Activated naive CD4-positive, alpha-beta T cell (primary cell): ENCODE measurements around the gene CA4.
"Not testable (repeated sequence)": the region's sequence is repeated elsewhere in the genome, so short reads cannot be mapped to it uniquely, and the experiment has no call there.

Experiments
- DNase-seq, 4 experiments: peaks; one replicate each; lab custom pipeline; 2025; lab: John Stamatoyannopoulos, UW

CA4 gene

DNA sequence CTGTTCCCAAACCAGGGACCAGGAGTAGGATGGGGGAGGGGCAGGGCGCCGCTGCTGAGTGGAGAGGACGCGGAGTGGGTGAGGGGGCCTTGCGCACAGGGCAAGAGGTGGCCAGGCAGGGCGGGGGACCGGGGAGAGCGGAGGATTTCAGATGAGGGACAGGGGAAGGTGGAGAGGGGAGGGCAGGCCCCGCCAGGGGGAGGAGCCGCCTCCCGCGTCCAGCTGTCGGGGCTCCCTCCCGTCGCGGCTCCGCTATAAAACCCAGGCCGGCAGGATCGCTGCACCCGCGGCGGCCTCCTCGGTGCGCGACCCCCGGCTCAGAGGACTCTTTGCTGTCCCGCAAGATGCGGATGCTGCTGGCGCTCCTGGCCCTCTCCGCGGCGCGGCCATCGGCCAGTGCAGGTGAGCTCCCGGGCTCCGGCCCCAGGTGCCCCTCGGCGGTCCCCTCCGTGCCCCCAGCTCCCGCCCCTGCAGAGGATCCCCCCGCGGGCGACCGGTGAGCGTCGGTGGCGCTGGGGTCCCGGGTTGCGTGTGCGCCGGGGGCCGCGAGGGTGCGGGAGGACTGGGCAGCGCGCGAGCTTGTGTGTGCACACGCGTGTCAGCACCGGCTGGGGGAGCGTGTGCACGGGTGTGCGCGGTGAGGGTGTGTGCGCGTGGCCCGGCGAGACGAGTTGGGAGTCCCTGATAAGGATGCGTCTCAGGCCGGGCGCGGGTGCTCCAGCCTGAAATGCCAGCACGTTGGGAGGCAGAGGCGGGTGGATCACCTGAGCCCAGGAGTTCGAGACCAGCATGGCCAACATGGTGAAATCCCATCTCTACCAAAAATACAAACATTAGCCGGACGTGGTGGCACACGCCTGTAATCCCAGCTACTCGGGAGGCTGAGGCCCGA is at the start of gene CA4:
Gene CA4 (plus strand): TSS at position 283 of the 892 bp plus-strand sequence. CDS start 62 bp downstream, at position 345.
- no peak for DNase-seq

GRCh38 chr17:60100577-60100976 is 49.2 kb upstream of the CA4 start:
- not testable (repeated sequence) for DNase-seq

DNA sequence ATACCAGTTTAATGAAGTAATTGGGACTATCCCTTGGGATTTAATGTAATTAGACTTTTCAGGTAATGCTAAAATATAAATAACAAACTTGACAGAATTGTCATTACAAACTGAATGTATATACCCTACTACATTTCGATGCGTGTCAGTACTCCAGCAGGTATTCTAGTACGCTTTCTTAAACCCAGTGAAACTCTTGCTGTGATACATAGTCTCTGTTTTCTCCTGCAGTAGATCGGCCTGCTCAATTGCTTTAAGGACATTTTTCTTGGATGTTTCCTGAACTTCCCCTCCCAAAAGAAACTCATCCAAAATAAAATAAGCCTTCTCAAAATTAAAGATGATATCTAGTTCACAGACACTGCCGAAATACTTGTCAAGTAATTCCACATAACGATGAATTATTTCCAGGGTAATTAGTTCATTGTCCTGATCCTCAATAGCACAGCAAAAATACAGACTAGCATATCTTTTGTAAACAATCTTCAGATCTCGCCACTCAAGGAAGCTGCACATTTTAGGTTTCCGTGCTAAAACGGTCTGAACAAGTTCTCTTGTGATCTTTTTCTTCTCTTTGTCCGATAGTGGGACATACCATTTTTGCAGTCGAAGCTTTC is 47.6 kb upstream of the CA4 start:
- DNase-seq, result not testable (repeated sequence)

GRCh38 chr17:60102632-60103096 is 47.1 kb upstream of the CA4 start:
- no peak for DNase-seq

DNA sequence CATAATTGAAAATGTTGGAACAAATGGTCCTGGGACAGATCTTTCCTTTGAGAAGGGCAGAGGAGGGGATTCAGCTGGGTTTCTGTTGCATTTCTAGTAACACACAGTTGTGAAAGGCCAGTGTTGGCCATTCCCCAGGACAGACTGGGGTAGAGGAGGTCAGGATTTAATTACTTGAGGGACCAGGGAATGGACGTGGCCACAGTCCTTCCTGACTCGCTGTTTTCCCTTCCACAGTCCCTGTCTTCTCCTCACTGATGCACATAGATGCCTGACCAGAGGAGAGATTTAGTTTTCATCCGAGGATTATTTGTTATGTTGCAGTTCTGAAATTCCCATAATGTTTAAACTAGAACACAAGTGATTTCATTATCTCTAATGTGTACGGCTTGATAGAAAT is 45.8 kb upstream of the CA4 start:
- no peak for DNase-seq

- DNase-seq, result no peak
Observed at GRCh38 chr17:60106340-60107059, 43.3 kb upstream of the CA4 start.

- no peak for DNase-seq
Observed at GRCh38 chr17:60107526-60108257, 42.1 kb upstream of the CA4 start.

- DNase-seq, result not testable (repeated sequence)
Observed at GRCh38 chr17:60108309-60108708, 41.5 kb upstream of the CA4 start.

GRCh38 chr17:60108712-60109111 is 41.1 kb upstream of the CA4 start:
- no peak for DNase-seq

- no peak for DNase-seq
Observed at GRCh38 chr17:60109161-60109560, 40.6 kb upstream of the CA4 start.

DNA sequence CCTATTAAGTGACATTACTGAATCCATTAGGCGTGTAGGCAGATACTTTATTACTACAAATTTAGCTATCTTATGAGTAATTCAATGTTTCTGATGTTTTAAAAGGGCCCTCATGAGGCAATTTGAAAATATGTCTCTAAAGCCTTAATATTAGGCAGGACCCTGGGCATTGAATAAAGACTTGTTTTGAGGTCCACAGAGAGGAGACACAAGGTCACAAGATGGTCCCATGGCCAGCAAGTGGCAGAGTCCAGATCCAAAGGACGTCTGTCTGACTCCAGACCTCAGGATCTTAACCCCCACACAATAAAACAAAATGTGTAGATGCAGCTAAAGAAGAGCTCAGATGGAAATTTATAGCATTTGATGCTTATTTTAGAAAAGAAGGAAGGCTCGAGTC is 39.2 kb upstream of the CA4 start:
- DNase-seq, result no peak

- DNase-seq, result not testable (repeated sequence)
Observed at GRCh38 chr17:60111661-60112060, 38.1 kb upstream of the CA4 start.

DNA sequence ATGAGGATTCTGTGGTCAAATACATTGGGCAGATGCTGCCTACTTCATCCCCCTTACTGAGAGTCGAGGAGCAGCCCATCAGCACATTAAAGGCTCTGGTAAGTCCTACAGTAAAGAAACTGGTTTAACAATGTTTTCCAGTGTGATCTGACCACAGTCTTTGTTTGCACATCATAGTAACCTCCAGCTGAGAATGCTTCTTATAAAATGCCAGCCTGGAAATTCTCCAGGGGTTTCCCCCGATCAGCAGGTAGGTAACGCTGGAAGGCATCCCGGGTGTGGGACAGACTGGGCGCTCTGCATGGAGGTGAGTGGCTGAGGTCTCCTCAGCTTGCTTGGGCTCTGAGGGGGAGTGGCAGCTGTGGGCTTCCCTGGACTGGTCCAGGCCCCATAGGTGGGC is 34.4 kb upstream of the CA4 start:
- not testable (repeated sequence) for DNase-seq

DNA sequence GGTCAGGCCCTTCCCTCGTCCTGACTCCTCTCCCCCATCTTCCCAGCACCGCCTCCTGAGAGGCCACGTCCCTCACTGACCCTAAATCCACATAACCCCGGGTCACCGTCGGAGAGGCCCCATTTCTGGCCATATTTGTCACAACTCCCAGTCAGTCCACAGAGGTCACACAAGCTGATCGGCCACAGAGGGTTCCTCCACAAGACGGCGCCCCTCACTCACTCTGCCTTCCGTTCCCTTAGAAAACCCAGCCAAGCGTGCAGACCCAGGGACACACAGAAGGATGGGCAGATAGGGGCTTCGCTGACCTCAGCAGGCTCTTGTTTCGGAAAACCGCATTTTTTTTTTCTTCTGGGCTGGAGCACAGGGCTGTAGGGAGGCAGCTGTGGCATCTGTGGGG is 33.6 kb upstream of the CA4 start:
- DNase-seq, result not testable (repeated sequence)

GRCh38 chr17:60119162-60119561 is 30.6 kb upstream of the CA4 start:
- DNase-seq, result not testable (repeated sequence)

- not testable (repeated sequence) for DNase-seq
Observed at GRCh38 chr17:60119807-60120748, 29.7 kb upstream of the CA4 start.

DNA sequence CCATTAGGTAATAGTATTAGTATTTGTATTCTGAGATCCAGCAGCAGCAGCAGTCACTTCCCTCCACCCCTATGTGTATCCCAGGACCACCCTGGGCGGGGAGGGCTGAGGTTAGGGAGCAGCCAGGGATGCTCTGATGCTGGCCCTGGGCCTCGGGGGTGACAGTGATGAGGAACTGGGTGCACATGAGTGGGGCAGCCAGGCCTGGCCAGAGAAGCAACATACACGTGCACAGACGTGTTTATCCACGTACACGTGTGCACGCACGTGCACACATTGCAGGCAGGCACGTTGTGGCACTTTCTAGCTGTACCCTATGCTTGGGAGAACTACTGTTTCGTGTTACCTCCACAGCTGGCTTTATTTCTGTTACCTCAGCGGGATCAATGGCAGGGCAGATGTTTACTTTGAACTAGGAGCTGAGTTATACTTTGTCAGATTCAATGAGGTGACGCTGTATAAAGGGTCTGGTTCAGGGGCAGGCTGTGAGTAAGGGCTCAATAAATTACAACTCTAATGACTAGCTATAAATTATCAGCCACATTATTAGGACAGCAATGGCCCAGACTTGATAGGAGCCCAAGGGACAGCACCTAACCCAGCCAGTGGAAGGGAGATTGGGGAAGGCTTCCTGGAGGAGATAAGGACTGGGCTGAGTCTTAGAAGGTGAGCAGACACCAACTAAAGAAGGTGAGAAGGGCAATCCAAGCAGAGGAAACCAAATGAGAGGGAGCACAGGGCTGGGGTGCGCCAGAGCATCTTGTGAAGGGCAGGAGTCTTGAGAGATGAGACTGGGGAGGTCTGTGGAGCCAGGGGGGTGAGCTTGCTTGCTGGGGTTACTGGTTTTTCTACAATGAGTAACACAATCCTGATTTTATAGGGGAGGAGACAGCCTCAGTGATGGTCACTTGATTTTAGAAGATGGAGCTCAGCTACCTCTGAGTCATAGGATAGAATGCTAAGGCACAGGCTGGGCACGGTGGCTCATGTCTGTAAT is 22.4 kb upstream of the CA4 start:
- DNase-seq, result no peak

DNA sequence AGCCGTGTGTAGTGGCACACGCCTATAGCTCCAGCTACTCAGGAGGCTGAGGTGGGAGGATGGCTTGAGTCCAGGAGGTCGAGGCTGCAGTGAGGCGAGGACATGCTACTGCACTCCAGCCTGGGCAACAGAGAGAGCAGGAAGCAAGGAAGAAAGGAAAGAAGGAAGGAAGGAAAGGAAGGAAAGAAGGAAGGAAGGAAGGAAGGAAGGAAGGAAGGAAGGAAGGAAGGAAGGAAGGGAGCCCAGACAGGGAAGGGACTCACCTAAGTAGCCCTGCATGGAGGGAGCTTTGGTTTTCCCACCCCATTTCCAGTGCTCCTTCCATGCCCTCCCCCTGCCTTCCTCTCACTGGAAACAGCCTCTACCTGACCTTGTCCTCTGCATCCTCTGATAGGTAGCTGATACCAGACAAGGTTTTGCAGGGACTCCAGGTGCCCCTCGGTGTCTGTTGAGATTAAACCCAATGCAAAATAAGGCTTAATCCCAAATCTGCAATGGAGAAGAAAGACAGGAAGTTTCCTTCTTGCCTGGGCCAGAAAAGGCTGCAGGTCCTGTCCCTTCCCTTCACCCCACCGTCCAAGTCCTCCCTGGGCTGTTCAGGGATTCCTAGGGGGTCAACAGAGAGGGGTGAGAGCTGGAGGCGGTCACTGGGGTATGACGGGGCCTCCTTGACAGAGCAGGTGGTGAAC is 21.5 kb upstream of the CA4 start:
- no peak for DNase-seq

DNA sequence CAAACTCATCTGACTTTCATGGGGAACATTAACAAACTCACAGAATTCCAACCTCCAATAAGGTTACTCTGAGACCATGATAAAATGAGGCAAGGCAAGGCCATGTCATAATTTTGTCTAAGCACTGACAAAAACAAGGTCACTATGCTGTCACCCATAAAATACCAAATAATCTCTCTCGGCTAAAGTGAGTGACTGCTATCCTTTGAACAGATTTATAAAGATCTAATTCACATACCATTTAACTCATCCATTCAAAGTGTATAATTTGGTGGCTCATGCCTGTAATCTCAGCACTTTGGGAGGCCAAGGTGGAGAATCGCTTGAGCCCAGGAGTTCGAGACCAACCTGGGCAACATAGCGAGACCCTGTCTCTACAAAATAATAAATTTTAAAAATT is 20.6 kb upstream of the CA4 start:
- DNase-seq, result no peak
